Panc1 (cell line): Measurements from ENCODE around the gene CDH15.

ENCODE experiments used
- TCF7L2 ChIP-seq: IDR thresholded peaks from 2 replicates; pipeline ENCODE4 v1.6.1; 2011; ENCODE audit warnings: mild to moderate bottlenecking, low read depth, low read length, inconsistent platforms
- TF ChIP-seq, protein P1 (sequence below): fragments of 450-650 bp; IDR thresholded peaks from 2 replicates; pipeline ENCODE4 v1.5.1; 2017; ENCODE audit warnings: mild to moderate bottlenecking
- TF ChIP-seq, protein P2 (sequence below), 2 experiments: IDR thresholded peaks; 2 replicates each; pipeline ENCODE4 v1.6.1; 2011 to 2012; ENCODE audit warnings: low read depth in 2 of 2, control low read depth in 1 of 2, low read length in 1 of 2, mild to moderate bottlenecking in 1 of 2, moderate library complexity in 1 of 2; ENCODE audit not compliant: insufficient read depth in 1 of 2

DNA sequence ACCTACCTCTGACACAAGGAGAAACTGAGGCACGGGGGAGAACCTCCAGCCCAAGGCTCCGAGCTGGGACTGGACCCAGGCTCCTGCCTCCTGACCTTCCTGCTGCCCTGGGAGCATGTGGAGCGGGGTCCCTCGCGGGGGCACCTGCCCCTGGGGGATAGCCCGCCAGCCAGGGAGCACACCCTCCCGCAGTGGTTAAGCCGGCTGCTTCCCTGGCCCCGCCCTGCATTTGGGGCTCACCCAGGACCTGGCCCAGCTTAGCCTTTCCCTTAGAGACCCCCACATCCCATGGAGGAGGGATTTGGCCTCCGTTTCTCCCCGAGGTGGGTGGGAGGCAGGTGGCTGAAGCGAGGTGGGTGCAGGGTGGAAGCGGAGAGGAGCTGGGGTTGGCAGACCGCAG lies 1.8 kb upstream of the CDH15 start:
- TF ChIP-seq, protein P1, sequence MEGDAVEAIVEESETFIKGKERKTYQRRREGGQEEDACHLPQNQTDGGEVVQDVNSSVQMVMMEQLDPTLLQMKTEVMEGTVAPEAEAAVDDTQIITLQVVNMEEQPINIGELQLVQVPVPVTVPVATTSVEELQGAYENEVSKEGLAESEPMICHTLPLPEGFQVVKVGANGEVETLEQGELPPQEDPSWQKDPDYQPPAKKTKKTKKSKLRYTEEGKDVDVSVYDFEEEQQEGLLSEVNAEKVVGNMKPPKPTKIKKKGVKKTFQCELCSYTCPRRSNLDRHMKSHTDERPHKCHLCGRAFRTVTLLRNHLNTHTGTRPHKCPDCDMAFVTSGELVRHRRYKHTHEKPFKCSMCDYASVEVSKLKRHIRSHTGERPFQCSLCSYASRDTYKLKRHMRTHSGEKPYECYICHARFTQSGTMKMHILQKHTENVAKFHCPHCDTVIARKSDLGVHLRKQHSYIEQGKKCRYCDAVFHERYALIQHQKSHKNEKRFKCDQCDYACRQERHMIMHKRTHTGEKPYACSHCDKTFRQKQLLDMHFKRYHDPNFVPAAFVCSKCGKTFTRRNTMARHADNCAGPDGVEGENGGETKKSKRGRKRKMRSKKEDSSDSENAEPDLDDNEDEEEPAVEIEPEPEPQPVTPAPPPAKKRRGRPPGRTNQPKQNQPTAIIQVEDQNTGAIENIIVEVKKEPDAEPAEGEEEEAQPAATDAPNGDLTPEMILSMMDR, result no peak
- no peak for TF ChIP-seq TCF7L2
- TF ChIP-seq, protein P2, sequence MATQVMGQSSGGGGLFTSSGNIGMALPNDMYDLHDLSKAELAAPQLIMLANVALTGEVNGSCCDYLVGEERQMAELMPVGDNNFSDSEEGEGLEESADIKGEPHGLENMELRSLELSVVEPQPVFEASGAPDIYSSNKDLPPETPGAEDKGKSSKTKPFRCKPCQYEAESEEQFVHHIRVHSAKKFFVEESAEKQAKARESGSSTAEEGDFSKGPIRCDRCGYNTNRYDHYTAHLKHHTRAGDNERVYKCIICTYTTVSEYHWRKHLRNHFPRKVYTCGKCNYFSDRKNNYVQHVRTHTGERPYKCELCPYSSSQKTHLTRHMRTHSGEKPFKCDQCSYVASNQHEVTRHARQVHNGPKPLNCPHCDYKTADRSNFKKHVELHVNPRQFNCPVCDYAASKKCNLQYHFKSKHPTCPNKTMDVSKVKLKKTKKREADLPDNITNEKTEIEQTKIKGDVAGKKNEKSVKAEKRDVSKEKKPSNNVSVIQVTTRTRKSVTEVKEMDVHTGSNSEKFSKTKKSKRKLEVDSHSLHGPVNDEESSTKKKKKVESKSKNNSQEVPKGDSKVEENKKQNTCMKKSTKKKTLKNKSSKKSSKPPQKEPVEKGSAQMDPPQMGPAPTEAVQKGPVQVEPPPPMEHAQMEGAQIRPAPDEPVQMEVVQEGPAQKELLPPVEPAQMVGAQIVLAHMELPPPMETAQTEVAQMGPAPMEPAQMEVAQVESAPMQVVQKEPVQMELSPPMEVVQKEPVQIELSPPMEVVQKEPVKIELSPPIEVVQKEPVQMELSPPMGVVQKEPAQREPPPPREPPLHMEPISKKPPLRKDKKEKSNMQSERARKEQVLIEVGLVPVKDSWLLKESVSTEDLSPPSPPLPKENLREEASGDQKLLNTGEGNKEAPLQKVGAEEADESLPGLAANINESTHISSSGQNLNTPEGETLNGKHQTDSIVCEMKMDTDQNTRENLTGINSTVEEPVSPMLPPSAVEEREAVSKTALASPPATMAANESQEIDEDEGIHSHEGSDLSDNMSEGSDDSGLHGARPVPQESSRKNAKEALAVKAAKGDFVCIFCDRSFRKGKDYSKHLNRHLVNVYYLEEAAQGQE (IDR thresholded peaks at IDR 0.05; ENCODE audit: insufficient read depth in 1 of 2, low read depth in 2 of 2, low read length in 1 of 2), result no peak
